ENCODE data around the gene ZNF672. TPM values are rescaled to one million over a fixed set of nuclear protein-coding genes. Genes with fewer than 3 reads are reported as not detected.

The ZNF672 gene
- total RNA-seq, 1 donor from 2014 or later: 29.8 TPM

DNA sequence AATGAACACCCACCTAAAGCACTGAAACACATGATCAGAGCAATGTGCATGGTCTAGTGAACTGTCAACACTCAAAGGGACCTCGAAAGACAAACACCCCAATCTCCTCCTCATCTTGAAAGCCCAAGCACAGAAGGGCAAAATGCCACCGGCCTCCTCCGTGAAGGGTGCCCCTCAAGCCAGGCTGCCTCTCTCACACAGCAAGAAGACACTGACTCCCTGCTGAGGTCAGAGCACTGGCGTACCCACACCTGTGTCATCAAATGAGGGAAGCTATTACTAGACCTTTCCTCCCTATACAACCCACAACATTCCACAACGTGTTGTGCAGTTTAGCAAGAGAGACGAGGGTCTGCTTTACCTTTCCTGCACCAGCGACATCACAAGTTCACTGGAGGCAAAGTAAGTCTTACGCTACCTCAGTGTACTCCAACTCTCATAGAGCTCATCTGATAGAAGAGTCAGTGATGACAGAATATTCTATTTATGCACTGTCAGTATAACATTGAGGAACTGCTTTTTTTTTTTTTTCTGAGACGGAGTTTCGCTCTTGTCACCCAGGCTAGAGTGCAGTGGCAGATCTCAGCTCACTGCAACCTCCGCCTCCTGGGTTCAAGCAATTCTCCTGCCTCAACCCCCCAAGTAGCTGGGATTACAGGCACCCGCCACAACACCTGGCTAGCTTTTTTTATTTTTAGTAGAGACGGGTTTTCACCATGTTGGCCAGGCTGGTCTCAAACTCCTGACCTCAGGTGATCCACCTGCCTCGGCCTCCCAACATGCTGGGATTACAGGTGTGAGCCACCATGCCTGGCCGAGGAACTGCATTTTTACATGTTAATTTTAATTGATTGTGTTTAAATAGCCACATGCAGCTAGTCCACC lies 15.6 kb upstream of the ZNF672 start:
- peaks cover 44% of the 10 kb centered on the region for H3K36me3 Mint-ChIP-seq (ENCODE audit: low read depth, unreplicated experiment)
- H3K9me3 Mint-ChIP-seq (ENCODE audit: unreplicated experiment): no peaks in the 10 kb centered on the region
- DNase-seq (ENCODE audit: low spot score): peak; percentile 1
- no peak overlapping the region for H3K27ac Mint-ChIP-seq (ENCODE audit: unreplicated experiment)
- no peak overlapping the region for H3K4me3 Mint-ChIP-seq (ENCODE audit: unreplicated experiment)
- TF ChIP-seq, protein P1, sequence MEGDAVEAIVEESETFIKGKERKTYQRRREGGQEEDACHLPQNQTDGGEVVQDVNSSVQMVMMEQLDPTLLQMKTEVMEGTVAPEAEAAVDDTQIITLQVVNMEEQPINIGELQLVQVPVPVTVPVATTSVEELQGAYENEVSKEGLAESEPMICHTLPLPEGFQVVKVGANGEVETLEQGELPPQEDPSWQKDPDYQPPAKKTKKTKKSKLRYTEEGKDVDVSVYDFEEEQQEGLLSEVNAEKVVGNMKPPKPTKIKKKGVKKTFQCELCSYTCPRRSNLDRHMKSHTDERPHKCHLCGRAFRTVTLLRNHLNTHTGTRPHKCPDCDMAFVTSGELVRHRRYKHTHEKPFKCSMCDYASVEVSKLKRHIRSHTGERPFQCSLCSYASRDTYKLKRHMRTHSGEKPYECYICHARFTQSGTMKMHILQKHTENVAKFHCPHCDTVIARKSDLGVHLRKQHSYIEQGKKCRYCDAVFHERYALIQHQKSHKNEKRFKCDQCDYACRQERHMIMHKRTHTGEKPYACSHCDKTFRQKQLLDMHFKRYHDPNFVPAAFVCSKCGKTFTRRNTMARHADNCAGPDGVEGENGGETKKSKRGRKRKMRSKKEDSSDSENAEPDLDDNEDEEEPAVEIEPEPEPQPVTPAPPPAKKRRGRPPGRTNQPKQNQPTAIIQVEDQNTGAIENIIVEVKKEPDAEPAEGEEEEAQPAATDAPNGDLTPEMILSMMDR (IDR thresholded peaks at IDR 0.05; ENCODE audit: unreplicated experiment): no peak
- peaks cover 44% of the 10 kb centered on the region for H3K4me1 Mint-ChIP-seq (ENCODE audit: unreplicated experiment)
- peaks cover 16% of the 10 kb centered on the region for H3K27me3 Mint-ChIP-seq (ENCODE audit: unreplicated experiment)

GRCh38 chr1:248823517-248824001 lies 14.5 kb upstream of the ZNF672 start:
- no peaks in the 10 kb centered on the region for H3K9me3 Mint-ChIP-seq (ENCODE audit: unreplicated experiment)
- peaks cover 16% of the 10 kb centered on the region for H3K27me3 Mint-ChIP-seq (ENCODE audit: unreplicated experiment)
- H3K4me3 Mint-ChIP-seq (ENCODE audit: unreplicated experiment): peak overlapping the region; percentile 97
- H3K27ac Mint-ChIP-seq (ENCODE audit: unreplicated experiment): no peak overlapping the region
- H3K36me3 Mint-ChIP-seq (ENCODE audit: low read depth, unreplicated experiment): peaks cover 37% of the 10 kb centered on the region
- TF ChIP-seq, protein P1 (IDR thresholded peaks at IDR 0.05; ENCODE audit: unreplicated experiment): no peak
- DNase-seq (ENCODE audit: low spot score): no peak
- H3K4me1 Mint-ChIP-seq (ENCODE audit: unreplicated experiment): peaks cover 44% of the 10 kb centered on the region

DNA sequence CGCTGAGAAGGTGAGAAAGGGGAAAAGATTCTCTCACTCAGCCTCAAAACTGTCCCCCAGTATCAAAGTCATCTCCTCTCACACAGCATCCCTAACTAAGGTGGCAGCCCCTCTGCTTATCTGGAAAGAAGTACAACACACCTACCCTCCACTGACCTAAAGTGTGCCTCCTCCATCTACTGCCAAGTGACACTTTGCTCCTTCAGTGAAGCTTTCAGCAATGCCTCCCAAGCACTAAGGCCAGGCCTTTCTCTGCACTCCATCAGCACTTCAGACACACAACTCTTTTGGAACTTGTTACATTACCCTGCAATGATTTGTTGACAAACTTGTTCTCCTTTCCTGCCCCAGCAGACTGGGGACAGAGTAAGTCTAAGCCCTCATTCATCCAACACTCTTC lies 13.7 kb upstream of the ZNF672 start:
- Mint-ChIP-seq H3K4me3 (ENCODE audit: unreplicated experiment) (peak overlapping the region; percentile 97), H3K36me3 (ENCODE audit: low read depth, unreplicated experiment) (peaks cover 33% of the 10 kb centered on the region), H3K27ac (ENCODE audit: unreplicated experiment) (peak overlapping the region; percentile 100), H3K27me3 (ENCODE audit: unreplicated experiment) (peaks cover 14% of the 10 kb centered on the region), H3K4me1 (ENCODE audit: unreplicated experiment) (peaks cover 38% of the 10 kb centered on the region), H3K9me3 (ENCODE audit: unreplicated experiment) (no peaks in the 10 kb centered on the region)
- TF ChIP-seq, protein P1 (IDR thresholded peaks at IDR 0.05; ENCODE audit: unreplicated experiment): no peak
- DNase-seq (ENCODE audit: low spot score): no peak

DNA sequence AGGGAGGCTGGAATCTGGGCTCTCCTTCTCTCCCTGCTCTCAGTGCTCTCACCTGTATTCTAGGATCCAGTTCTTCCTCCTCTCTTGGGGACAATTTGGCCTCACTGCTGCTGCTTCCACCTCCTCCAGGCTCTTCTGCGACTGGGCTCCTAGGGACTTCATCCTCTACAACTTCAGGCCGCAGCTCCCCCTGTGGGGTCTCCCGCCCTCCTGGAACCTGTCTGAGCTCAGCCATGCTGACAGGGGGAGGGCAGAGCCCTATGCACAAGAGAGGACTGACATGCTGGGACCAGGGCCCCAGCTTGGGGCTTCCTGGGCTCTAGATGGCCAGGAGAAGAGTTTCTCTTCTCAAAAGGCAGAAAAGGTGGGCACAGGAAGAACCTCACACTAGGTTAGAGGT lies 13.3 kb upstream of the ZNF672 start:
- no peak for DNase-seq (ENCODE audit: low spot score)
- H3K27ac Mint-ChIP-seq (ENCODE audit: unreplicated experiment): peak overlapping the region; percentile 100
- H3K4me1 Mint-ChIP-seq (ENCODE audit: unreplicated experiment): peaks cover 38% of the 10 kb centered on the region
- peaks cover 33% of the 10 kb centered on the region for H3K36me3 Mint-ChIP-seq (ENCODE audit: low read depth, unreplicated experiment)
- TF ChIP-seq, protein P1 (IDR thresholded peaks at IDR 0.05; ENCODE audit: unreplicated experiment): no peak
- no peaks in the 10 kb centered on the region for H3K9me3 Mint-ChIP-seq (ENCODE audit: unreplicated experiment)
- peak overlapping the region; percentile 97 for H3K4me3 Mint-ChIP-seq (ENCODE audit: unreplicated experiment)
- H3K27me3 Mint-ChIP-seq (ENCODE audit: unreplicated experiment): peaks cover 14% of the 10 kb centered on the region

- Mint-ChIP-seq H3K36me3 (ENCODE audit: low read depth, unreplicated experiment) (peaks cover 30% of the 10 kb centered on the region), H3K27ac (ENCODE audit: unreplicated experiment) (peak overlapping the region; percentile 100), H3K4me3 (ENCODE audit: unreplicated experiment) (peak overlapping the region; percentile 97)
Observed at GRCh38 chr1:248825136-248825535, 12.9 kb upstream of the ZNF672 start.

More at GRCh38 chr1:248825136-248825535, 12.9 kb upstream of the ZNF672 start:
- DNase-seq (ENCODE audit: low spot score): no peak
- Mint-ChIP-seq H3K4me1 (ENCODE audit: unreplicated experiment) (peaks cover 36% of the 10 kb centered on the region), H3K27me3 (ENCODE audit: unreplicated experiment) (peaks cover 14% of the 10 kb centered on the region), H3K9me3 (ENCODE audit: unreplicated experiment) (no peaks in the 10 kb centered on the region)
- TF ChIP-seq, protein P1 (IDR thresholded peaks at IDR 0.05; ENCODE audit: unreplicated experiment): no peak
